Peyer's patch (tissue), 4 donors: ENCODE data around the gene SLC25A21. TPM values are rescaled to one million over a fixed set of nuclear protein-coding genes. Genes with fewer than 3 reads are reported as not detected.
"Not testable (repeated sequence)": the region's sequence is repeated elsewhere in the genome, so short reads cannot be mapped to it uniquely, and the experiment has no call there.

Experiments used
- DNase-seq, 3 donors: peaks; one replicate each; pipeline ENCODE4 v3.0.0-alpha.2; 2017 to 2019
- H3K27ac ChIP-seq, 4 donors: fragments of 200-600 bp; sonication (generic); one replicate each; pipeline ENCODE4 v1.5.1; 2016 to 2019
- H3K27me3 ChIP-seq, 2 donors: fragments of 200-600 bp; sonication (generic); one replicate each; pipeline ENCODE4 v1.5.1; 2019
- H3K36me3 ChIP-seq, 3 donors: fragments of 200-600 bp; sonication (generic); one replicate each; pipeline ENCODE4 v1.5.1; 2016 to 2019
- H3K4me1 ChIP-seq, 4 donors: fragments of 200-600 bp; sonication (generic); one replicate each; pipeline ENCODE4 v1.5.1; 2016 to 2019
- H3K4me3 ChIP-seq, 4 donors: fragments of 200-600 bp; sonication (generic); 1 replicate in 3 of 4; 2 replicates in 1 of 4; pipeline ENCODE4 v1.5.1; 2016 to 2019; ENCODE audit warnings: mild to moderate bottlenecking in 1 of 4
- H3K9me3 ChIP-seq, 4 donors: fragments of 200-600 bp; sonication (generic); one replicate each; pipeline ENCODE4 v1.5.1; 2016 to 2019; ENCODE audit warnings: mild to moderate bottlenecking in 1 of 4
- CTCF ChIP-seq, 6 experiments: fragments of 450-650 bp in 4 of 6; fragments of 200-600 bp in 2 of 6; sonication (generic) in 1 of 6; IDR thresholded peaks; one replicate each; pipeline ENCODE4 v1.5.1; 2017 to 2019; ENCODE audit warnings: antibody characterized with exemption in 6 of 6, mild to moderate bottlenecking in 3 of 6, moderate library complexity in 1 of 6
- POLR2A ChIP-seq, 2 donors: fragments of 450-650 bp; IDR thresholded peaks; one replicate each; pipeline ENCODE4 v1.5.1; 2017; ENCODE audit warnings: antibody characterized with exemption in 2 of 2, mild to moderate bottlenecking in 2 of 2, moderate library complexity in 2 of 2
- total RNA-seq, 4 donors: library from RNA; depleted of rRNA; stranded (reverse); fragments of >200 nt; gene quantifications; one replicate each; pipeline ENCODE4 v1.1.0, GENCODE V29; 2016

SLC25A21 gene
- total RNA-seq, 4 donors from 2014 or later, result 0.70 to 1.6 TPM; not detected in 2

- H3K27me3 ChIP-seq, result no peaks in the 10 kb centered on the region
- no peak for DNase-seq
- H3K36me3 ChIP-seq, result no peaks in the 10 kb centered on the region
- no peaks in the 10 kb centered on the region for H3K9me3 ChIP-seq
- H3K4me1 ChIP-seq, result no peaks in the 10 kb centered on the region
- H3K4me3 ChIP-seq, result no peak overlapping the region
- no peak for TF ChIP-seq POLR2A (IDR thresholded peaks at IDR 0.05)
- TF ChIP-seq CTCF (IDR thresholded peaks at IDR 0.05), result no peak
- no peak overlapping the region for H3K27ac ChIP-seq
Measured at GRCh38 chr14:37081218-37081617, 91.2 kb downstream of the SLC25A21 start.

GRCh38 chr14:37078131-37078530 lies 94.3 kb downstream of the SLC25A21 start:
- no peak for TF ChIP-seq CTCF (IDR thresholded peaks at IDR 0.05)
- no peak for TF ChIP-seq POLR2A (IDR thresholded peaks at IDR 0.05)
- Histone ChIP-seq H3K36me3 (no peaks in the 10 kb centered on the region), H3K27me3 (no peaks in the 10 kb centered on the region), H3K4me3 (no peak overlapping the region), H3K9me3 (no peaks in the 10 kb centered on the region), H3K27ac (no peak overlapping the region), H3K4me1 (no peaks in the 10 kb centered on the region)
- DNase-seq, result no peak

- not testable (repeated sequence) for H3K36me3 ChIP-seq, DNase-seq, H3K4me3 ChIP-seq, H3K27me3 ChIP-seq, H3K9me3 ChIP-seq, H3K27ac ChIP-seq, H3K4me1 ChIP-seq
Measured at GRCh38 chr14:37074320-37074719, 98.1 kb downstream of the SLC25A21 start.

- TF ChIP-seq CTCF (IDR thresholded peaks at IDR 0.05), result no peak
- no peak for TF ChIP-seq POLR2A (IDR thresholded peaks at IDR 0.05)
- no peak overlapping the region for H3K27ac ChIP-seq
Measured at GRCh38 chr14:37063467-37064240, 108.8 kb downstream of the SLC25A21 start.

GRCh38 chr14:37062191-37062803 lies 110.1 kb downstream of the SLC25A21 start:
- H3K27me3 ChIP-seq, result no peaks in the 10 kb centered on the region
- H3K4me3 ChIP-seq, result no peak overlapping the region
- DNase-seq, result no peak
- no peak overlapping the region for H3K27ac ChIP-seq
- H3K36me3 ChIP-seq, result no peaks in the 10 kb centered on the region
- no peaks in the 10 kb centered on the region for H3K4me1 ChIP-seq
- TF ChIP-seq CTCF (IDR thresholded peaks at IDR 0.05), result no peak
- TF ChIP-seq POLR2A (IDR thresholded peaks at IDR 0.05), result no peak
- no peaks in the 10 kb centered on the region for H3K9me3 ChIP-seq

More at GRCh38 chr14:37063467-37064240, 108.8 kb downstream of the SLC25A21 start:
- H3K36me3 ChIP-seq, result no peaks in the 10 kb centered on the region
- no peaks in the 10 kb centered on the region for H3K9me3 ChIP-seq
- no peak overlapping the region for H3K4me3 ChIP-seq
- H3K4me1 ChIP-seq, result no peaks in the 10 kb centered on the region
- no peaks in the 10 kb centered on the region for H3K27me3 ChIP-seq
- DNase-seq, result no peak

- Histone ChIP-seq H3K36me3 (no peaks in the 10 kb centered on the region), H3K9me3 (no peaks in the 10 kb centered on the region), H3K27me3 (no peaks in the 10 kb centered on the region), H3K4me1 (no peaks in the 10 kb centered on the region), H3K4me3 (no peak overlapping the region), H3K27ac (no peak overlapping the region)
- DNase-seq, result no peak
- TF ChIP-seq POLR2A (IDR thresholded peaks at IDR 0.05) (no peak), CTCF (IDR thresholded peaks at IDR 0.05) (no peak)
Measured at GRCh38 chr14:37061697-37062096, 110.7 kb downstream of the SLC25A21 start.
